ENCODE results near the gene ABTB2. TPM values are rescaled to one million over a fixed set of nuclear protein-coding genes. Genes with fewer than 3 reads are reported as not detected.

ABTB2 gene
- total and polyA plus RNA-seq, 2 of the 8 experiments (the other 6 are each of a cell fraction or from before 2014, with no cell fraction given) = 7.7 to 10.2 TPM

DNA sequence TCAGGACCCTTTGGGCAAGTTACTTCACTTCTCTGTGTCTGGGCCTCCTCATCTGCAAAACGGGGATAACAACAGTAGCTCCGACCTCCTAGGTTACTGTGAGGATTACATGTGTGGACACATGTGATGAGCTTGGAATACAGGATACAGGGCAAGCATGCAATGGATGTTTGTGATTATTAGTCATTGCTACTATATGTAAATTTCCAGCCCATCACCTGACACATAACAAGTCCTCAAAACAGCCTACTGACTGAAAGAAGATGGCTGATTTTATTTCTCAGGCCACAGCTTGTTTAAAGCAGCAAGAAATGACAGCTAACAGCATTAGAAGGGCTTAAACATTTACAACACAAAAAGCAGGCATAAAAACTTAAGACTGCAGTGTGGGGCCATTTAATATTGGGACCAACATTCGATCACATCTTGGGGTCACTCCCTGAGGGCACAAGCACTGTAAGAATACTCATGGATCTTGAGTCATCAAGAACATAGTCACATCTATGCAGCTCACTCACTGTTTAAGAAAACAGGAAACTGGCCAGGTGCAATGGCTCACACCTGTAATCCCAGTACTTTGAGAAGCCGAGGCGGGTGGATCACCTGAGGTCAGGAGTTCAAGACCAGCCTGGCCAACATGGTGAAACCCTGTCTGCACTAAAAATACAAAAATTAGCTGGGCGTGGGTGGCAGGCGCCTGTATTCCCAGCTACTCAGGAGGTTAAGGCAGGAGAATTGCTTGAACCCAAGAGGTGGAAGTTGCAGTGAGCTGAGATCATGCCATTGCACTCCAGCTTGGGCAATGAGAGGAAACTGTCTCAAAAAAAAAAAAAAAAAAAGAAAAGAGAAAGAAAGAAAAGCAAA is 49.5 kb downstream of the ABTB2 start:
- Histone ChIP-seq H3K56ac (replicated peaks; ENCODE audit: insufficient read length, low read depth, low read length) (no peak overlapping the region), H4K91ac (replicated peaks; ENCODE audit: insufficient read length, low read length) (no peak overlapping the region), H3K79me1 (ENCODE audit: low read depth, low read length) (no peaks in the 10 kb centered on the region), H2AFZ (ENCODE audit: low read length) (no peak overlapping the region), H4K20me1 (replicated peaks in 1 of 2; ENCODE audit: control insufficient read depth in 1 of 2, insufficient read depth in 2 of 2, low read length in 2 of 2) (no peaks in the 10 kb centered on the region), H3K9ac (replicated peaks in 1 of 4; ENCODE audit: extremely low read depth in 1 of 4, low read depth in 3 of 4, low read length in 3 of 4) (no peak overlapping the region; a peak in 1 of 7 replicates), H3K27ac (ENCODE audit: low read depth, low read length) (no peak overlapping the region), H3K14ac (ENCODE audit: insufficient read length) (no peak overlapping the region), H3K4me1 (replicated peaks in 1 of 4; ENCODE audit: control insufficient read depth in 3 of 4, insufficient read depth in 4 of 4, low read length in 3 of 4) (peaks cover 2 to 14% (median 7%) of the 10 kb centered on the region in 4 experiments; a peak in 6 of 7 replicates), H3K4me3 (ENCODE audit: extremely low read depth in 1 of 4, insufficient read depth in 2 of 4, low read depth in 3 of 4, low read length in 4 of 4) (no peak overlapping the region), H3K36me3 (ENCODE audit: control insufficient read depth in 2 of 4, insufficient read depth in 4 of 4, low read length in 3 of 4) (no peaks in the 10 kb centered on the region), H3K79me2 (ENCODE audit: control insufficient read depth in 1 of 2, insufficient read depth in 2 of 2, low read length in 2 of 2) (no peaks in the 10 kb centered on the region), H4K5ac (ENCODE audit: insufficient read length, low read depth, low read length) (no peak overlapping the region), H2BK12ac (ENCODE audit: low read depth, low read length) (no peak overlapping the region), H3K4ac (replicated peaks; ENCODE audit: insufficient read length, low read depth, low read length) (no peak overlapping the region), H3K23ac (ENCODE audit: insufficient read length) (no peak overlapping the region), H2BK5ac (ENCODE audit: low read depth, low read length) (no peak overlapping the region), H3K23me2 (ENCODE audit: low read depth, low read length) (no peaks in the 10 kb centered on the region), H2BK120ac (replicated peaks; ENCODE audit: low read depth, low read length) (no peak overlapping the region), H3K9me3 (ENCODE audit: insufficient read depth in 2 of 2, low read depth in 1 of 2, low read length in 1 of 2) (no peaks in the 10 kb centered on the region), H2BK15ac (ENCODE audit: low read length) (no peak overlapping the region), H2BK20ac (ENCODE audit: low read length) (no peak overlapping the region), H2AK5ac (ENCODE audit: low read depth, low read length) (no peak overlapping the region), H3K4me2 (ENCODE audit: insufficient read depth in 1 of 2, low read depth in 2 of 2, low read length in 2 of 2) (no peak overlapping the region), H3K18ac (ENCODE audit: extremely low read depth, low read length) (no peak overlapping the region), H3K27me3 (replicated peaks in 1 of 4; ENCODE audit: control insufficient read depth in 3 of 4, extremely low read depth in 1 of 4, insufficient read depth in 3 of 4, low read length in 3 of 4) (no peaks in the 10 kb centered on the region), H4K8ac (ENCODE audit: extremely low read depth, insufficient read depth, low read length) (no peak overlapping the region)
- TF ChIP-seq POU5F1 (IDR thresholded peaks at IDR 0.05; ENCODE audit: low read depth, low read length) (no peak), TEAD4 (IDR thresholded peaks at IDR 0.05; ENCODE audit: low read depth, low read length) (no peak), CBX5 (IDR thresholded peaks at IDR 0.05; ENCODE audit: low read depth, low read length) (no peak), HDAC2 (IDR thresholded peaks at IDR 0.05; ENCODE audit: borderline replicate concordance in 1 of 2, low read depth in 2 of 2, low read length in 2 of 2) (no peak), EZH2 (IDR thresholded peaks at IDR 0.05; ENCODE audit: low read depth, low read length, severe bottlenecking) (no peak), FOSL1 (IDR thresholded peaks at IDR 0.05; ENCODE audit: insufficient read depth, low read depth, low read length) (no peak), SAP30 (IDR thresholded peaks at IDR 0.05; ENCODE audit: insufficient read depth, insufficient replicate concordance, low read length) (no peak), RXRA (IDR thresholded peaks at IDR 0.05; ENCODE audit: insufficient read depth, low read depth, low read length) (no peak), SIX5 (IDR thresholded peaks at IDR 0.05; ENCODE audit: low read depth, low read length) (no peak), CHD2 (IDR thresholded peaks at IDR 0.05; ENCODE audit: low read length) (no peak)
- WGBS, 2 experiments (ENCODE audit: extremely low coverage in 1 of 2, insufficient coverage in 1 of 2, insufficient read length in 1 of 2, insufficient replicate concordance in 2 of 2, low coverage in 1 of 2, low lambda C conversion rate in 2 of 2, missing lambda C conversion rate in 1 of 2) = 94% methylated on average over 7 of the region's 7 CpGs; no CpG with 5 or more reads in 1 of the 2 experiments
- CTCF ChIA-PET (ENCODE audit: partially characterized antibody) = interaction anchor here (1.2 to 1.7 kb wide), 4 partner anchors 26 to 134 kb away, joined by 3 to 5 read pairs (median 4); no protein-coding TSS in a partner anchor
- POLR2A ChIA-PET (ENCODE audit: partially characterized antibody) = interaction anchor here (1.7 kb wide), 1 partner anchor 10 kb away, joined by 6 read pairs; no protein-coding TSS in a partner anchor
- FAIRE-seq = no peak
- DNase-seq (ENCODE audit: low read depth in 1 of 2, low spot score in 2 of 2) = no peak
